ENCODE results near the gene KIF18B. TPM values are rescaled to one million over a fixed set of nuclear protein-coding genes. Genes with fewer than 3 reads are reported as not detected.

KIF18B gene
- total and polyA plus RNA-seq, 2 of the 13 experiments (the other 11 are each of a cell fraction or from before 2014, with no cell fraction given) = 15.2 to 15.3 TPM

- TF ChIP-seq, protein P1, sequence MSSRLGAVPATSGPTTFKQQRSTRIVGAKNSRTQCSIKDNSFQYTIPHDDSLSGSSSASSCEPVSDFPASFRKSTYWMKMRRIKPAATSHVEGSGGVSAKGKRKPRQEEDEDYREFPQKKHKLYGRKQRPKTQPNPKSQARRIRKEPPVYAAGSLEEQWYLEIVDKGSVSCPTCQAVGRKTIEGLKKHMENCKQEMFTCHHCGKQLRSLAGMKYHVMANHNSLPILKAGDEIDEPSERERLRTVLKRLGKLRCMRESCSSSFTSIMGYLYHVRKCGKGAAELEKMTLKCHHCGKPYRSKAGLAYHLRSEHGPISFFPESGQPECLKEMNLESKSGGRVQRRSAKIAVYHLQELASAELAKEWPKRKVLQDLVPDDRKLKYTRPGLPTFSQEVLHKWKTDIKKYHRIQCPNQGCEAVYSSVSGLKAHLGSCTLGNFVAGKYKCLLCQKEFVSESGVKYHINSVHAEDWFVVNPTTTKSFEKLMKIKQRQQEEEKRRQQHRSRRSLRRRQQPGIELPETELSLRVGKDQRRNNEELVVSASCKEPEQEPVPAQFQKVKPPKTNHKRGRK (CRISPR knock-in tag; IDR thresholded peaks at IDR 0.05) = no peak
- TF ChIP-seq ZNF3 (CRISPR knock-in tag; IDR thresholded peaks at IDR 0.05) = no peak
- no peak for TF ChIP-seq ZNF234 (CRISPR knock-in tag; conservative IDR thresholded peaks at IDR 0.05)
- no peak for TF ChIP-seq ZNF510 (CRISPR knock-in tag; IDR thresholded peaks at IDR 0.05; ENCODE audit: low read depth)
- TF ChIP-seq ATF7-NPFF (CRISPR knock-in tag; IDR thresholded peaks at IDR 0.05; ENCODE audit: low read depth) = peak; percentile 38; the same call in 1 of the 2 replicates
- TF ChIP-seq, protein P2, sequence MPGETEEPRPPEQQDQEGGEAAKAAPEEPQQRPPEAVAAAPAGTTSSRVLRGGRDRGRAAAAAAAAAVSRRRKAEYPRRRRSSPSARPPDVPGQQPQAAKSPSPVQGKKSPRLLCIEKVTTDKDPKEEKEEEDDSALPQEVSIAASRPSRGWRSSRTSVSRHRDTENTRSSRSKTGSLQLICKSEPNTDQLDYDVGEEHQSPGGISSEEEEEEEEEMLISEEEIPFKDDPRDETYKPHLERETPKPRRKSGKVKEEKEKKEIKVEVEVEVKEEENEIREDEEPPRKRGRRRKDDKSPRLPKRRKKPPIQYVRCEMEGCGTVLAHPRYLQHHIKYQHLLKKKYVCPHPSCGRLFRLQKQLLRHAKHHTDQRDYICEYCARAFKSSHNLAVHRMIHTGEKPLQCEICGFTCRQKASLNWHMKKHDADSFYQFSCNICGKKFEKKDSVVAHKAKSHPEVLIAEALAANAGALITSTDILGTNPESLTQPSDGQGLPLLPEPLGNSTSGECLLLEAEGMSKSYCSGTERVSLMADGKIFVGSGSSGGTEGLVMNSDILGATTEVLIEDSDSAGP (CRISPR knock-in tag; IDR thresholded peaks at IDR 0.05; ENCODE audit: borderline replicate concordance) = no peak
- no peak for TF ChIP-seq ZNF20 (CRISPR knock-in tag; IDR thresholded peaks at IDR 0.05)
- TF ChIP-seq ZSCAN9 (CRISPR knock-in tag; IDR thresholded peaks at IDR 0.05; ENCODE audit: borderline replicate concordance) = no peak
- TF ChIP-seq REST (IDR thresholded peaks at IDR 0.05; ENCODE audit: borderline replicate concordance in 1 of 2, low read depth in 1 of 2, low read length in 2 of 2) = no peak
- 0 out of 2 replicates have a peak, but pooled peaks have one; percentile 35 for TF ChIP-seq KAT8 (CRISPR knock-in tag; IDR thresholded peaks at IDR 0.05)
- TF ChIP-seq, protein P3, sequence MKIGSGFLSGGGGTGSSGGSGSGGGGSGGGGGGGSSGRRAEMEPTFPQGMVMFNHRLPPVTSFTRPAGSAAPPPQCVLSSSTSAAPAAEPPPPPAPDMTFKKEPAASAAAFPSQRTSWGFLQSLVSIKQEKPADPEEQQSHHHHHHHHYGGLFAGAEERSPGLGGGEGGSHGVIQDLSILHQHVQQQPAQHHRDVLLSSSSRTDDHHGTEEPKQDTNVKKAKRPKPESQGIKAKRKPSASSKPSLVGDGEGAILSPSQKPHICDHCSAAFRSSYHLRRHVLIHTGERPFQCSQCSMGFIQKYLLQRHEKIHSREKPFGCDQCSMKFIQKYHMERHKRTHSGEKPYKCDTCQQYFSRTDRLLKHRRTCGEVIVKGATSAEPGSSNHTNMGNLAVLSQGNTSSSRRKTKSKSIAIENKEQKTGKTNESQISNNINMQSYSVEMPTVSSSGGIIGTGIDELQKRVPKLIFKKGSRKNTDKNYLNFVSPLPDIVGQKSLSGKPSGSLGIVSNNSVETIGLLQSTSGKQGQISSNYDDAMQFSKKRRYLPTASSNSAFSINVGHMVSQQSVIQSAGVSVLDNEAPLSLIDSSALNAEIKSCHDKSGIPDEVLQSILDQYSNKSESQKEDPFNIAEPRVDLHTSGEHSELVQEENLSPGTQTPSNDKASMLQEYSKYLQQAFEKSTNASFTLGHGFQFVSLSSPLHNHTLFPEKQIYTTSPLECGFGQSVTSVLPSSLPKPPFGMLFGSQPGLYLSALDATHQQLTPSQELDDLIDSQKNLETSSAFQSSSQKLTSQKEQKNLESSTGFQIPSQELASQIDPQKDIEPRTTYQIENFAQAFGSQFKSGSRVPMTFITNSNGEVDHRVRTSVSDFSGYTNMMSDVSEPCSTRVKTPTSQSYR (CRISPR knock-in tag; IDR thresholded peaks at IDR 0.05; ENCODE audit: borderline replicate concordance) = no peak
- TF ChIP-seq ZFX (CRISPR knock-in tag; IDR thresholded peaks at IDR 0.05; ENCODE audit: low read depth) = peak; percentile 63; the same call in 1 of the 2 replicates
- no peak for TF ChIP-seq ARHGAP35 (CRISPR knock-in tag; IDR thresholded peaks at IDR 0.05; ENCODE audit: borderline replicate concordance)
- TF ChIP-seq FLYWCH1 (CRISPR knock-in tag; IDR thresholded peaks at IDR 0.05) = 0 out of 2 replicates have a peak, but pooled peaks have one; percentile 27
- TF ChIP-seq ZNF232 (CRISPR knock-in tag; IDR thresholded peaks at IDR 0.05; ENCODE audit: borderline replicate concordance) = no peak
- peak; percentile 36; the same call in 1 of the 2 replicates for TF ChIP-seq MED1 (CRISPR knock-in tag; IDR thresholded peaks at IDR 0.05)
- TF ChIP-seq SATB2 (CRISPR knock-in tag; IDR thresholded peaks at IDR 0.05) = no peak
These were observed 9.7 kb upstream of the KIF18B start (continued) for GRCh38 chr17:44956998-44957981.
